Measurements from ENCODE around the gene EEF2K.

Gene EEF2K

GRCh38 chr16:22240023-22240710, 34.1 kb downstream of the EEF2K start:
- DNase-seq (ENCODE audit: low read depth in 3 of 3) = no peak

GRCh38 chr16:22250522-22250921, 44.4 kb downstream of the EEF2K start:
- no peak for DNase-seq (ENCODE audit: low read depth in 3 of 3)

- no peak for DNase-seq (ENCODE audit: low read depth in 3 of 3)
Observed at GRCh38 chr16:22252317-22252716, 46.2 kb downstream of the EEF2K start.

GRCh38 chr16:22253272-22253671, 47.2 kb downstream of the EEF2K start:
- DNase-seq (ENCODE audit: low read depth in 3 of 3) = no peak

- DNase-seq (ENCODE audit: low read depth in 3 of 3) = no peak
Observed at GRCh38 chr16:22255335-22255734, 49.3 kb downstream of the EEF2K start.

GRCh38 chr16:22257440-22257839, 51.4 kb downstream of the EEF2K start:
- DNase-seq (ENCODE audit: low read depth in 3 of 3) = no peak

- DNase-seq (ENCODE audit: low read depth in 3 of 3) = no peak
Observed at GRCh38 chr16:22260490-22260889, 54.4 kb downstream of the EEF2K start.

GRCh38 chr16:22262460-22262859, 56.4 kb downstream of the EEF2K start:
- no peak for DNase-seq (ENCODE audit: low read depth in 3 of 3)

GRCh38 chr16:22264786-22265185, 58.7 kb downstream of the EEF2K start:
- DNase-seq (ENCODE audit: low read depth in 3 of 3) = no peak

- no peak for DNase-seq (ENCODE audit: low read depth in 3 of 3)
Observed at GRCh38 chr16:22265351-22265750, 59.3 kb downstream of the EEF2K start.

- no peak for DNase-seq (ENCODE audit: low read depth in 3 of 3)
Observed at GRCh38 chr16:22266546-22266945, 60.5 kb downstream of the EEF2K start.

- DNase-seq (ENCODE audit: low read depth in 3 of 3) = no peak
Observed at GRCh38 chr16:22267764-22268163, 61.7 kb downstream of the EEF2K start.

- DNase-seq (ENCODE audit: low read depth in 3 of 3) = no peak
Observed at GRCh38 chr16:22270525-22270924, 64.4 kb downstream of the EEF2K start.

- no peak for DNase-seq (ENCODE audit: low read depth in 3 of 3)
Observed at GRCh38 chr16:22272870-22273650, 67.0 kb downstream of the EEF2K start.

- no peak for DNase-seq (ENCODE audit: low read depth in 3 of 3)
Observed at GRCh38 chr16:22274916-22275315, 68.8 kb downstream of the EEF2K start.

- no peak for DNase-seq (ENCODE audit: low read depth in 3 of 3)
Observed at GRCh38 chr16:22278441-22279230, 72.6 kb downstream of the EEF2K start.

GRCh38 chr16:22282254-22282892, 76.3 kb downstream of the EEF2K start:
- no peak for DNase-seq (ENCODE audit: low read depth in 3 of 3)

GRCh38 chr16:22284637-22285036, 78.6 kb downstream of the EEF2K start:
- DNase-seq (ENCODE audit: low read depth in 3 of 3) = no peak

GRCh38 chr16:22285080-22285479, 79.0 kb downstream of the EEF2K start:
- DNase-seq (ENCODE audit: low read depth in 3 of 3) = no peak

GRCh38 chr16:22291020-22291419, 84.9 kb downstream of the EEF2K start:
- no peak for DNase-seq (ENCODE audit: low read depth in 3 of 3)

- DNase-seq (ENCODE audit: low read depth in 3 of 3) = no peak
Observed at GRCh38 chr16:22291860-22292318, 85.8 kb downstream of the EEF2K start.

GRCh38 chr16:22292320-22292719, 86.2 kb downstream of the EEF2K start:
- DNase-seq (ENCODE audit: low read depth in 3 of 3) = no peak
